GM18508 (cell line): ENCODE data around the gene IGSF3.

Experiments used
- ATAC-seq: cut with Tn5 transposase; IDR thresholded peaks from one replicate; pipeline ENCODE4 v1.9.1; 2021; ENCODE audit warnings: moderate number of reproducible peaks; ENCODE audit not compliant: insufficient read depth, unreplicated experiment

The IGSF3 gene

DNA sequence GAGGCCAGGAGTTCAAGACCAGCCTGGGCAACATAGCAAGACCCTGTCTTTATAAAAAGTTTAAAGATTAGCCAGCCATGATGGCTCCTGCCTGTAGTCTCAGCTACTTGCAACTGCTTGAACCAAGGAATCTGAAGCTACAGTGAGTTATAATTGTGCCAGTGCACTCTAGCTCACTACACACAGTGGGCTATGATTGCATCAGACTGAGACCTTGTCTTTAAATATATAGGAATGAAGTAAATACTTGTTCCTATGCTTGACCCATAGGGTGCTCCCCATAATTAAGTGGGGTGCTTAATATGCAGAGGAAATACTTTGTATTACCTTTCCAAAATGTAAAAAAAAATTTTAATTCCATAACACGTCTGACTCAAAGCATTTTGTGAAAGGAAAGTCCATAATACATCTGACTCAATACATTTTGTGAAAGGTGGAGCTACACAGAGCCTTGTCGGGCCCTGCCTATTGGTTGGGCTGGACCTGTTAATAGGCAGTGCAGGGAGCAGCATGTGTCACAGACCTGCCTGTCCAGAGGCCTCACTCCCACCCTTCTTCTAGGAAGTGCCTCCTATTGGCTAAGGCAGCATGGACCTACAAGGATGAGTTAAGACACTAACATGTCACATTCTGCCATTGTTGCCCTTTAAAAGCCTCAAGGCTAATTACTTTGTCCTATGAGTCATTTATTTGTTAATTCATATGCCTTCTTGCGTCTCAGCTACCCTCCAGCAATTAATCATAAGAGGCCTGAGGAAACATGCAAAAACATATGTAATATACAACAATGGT lies 130.3 kb downstream of the IGSF3 start:
- no peak for ATAC-seq

DNA sequence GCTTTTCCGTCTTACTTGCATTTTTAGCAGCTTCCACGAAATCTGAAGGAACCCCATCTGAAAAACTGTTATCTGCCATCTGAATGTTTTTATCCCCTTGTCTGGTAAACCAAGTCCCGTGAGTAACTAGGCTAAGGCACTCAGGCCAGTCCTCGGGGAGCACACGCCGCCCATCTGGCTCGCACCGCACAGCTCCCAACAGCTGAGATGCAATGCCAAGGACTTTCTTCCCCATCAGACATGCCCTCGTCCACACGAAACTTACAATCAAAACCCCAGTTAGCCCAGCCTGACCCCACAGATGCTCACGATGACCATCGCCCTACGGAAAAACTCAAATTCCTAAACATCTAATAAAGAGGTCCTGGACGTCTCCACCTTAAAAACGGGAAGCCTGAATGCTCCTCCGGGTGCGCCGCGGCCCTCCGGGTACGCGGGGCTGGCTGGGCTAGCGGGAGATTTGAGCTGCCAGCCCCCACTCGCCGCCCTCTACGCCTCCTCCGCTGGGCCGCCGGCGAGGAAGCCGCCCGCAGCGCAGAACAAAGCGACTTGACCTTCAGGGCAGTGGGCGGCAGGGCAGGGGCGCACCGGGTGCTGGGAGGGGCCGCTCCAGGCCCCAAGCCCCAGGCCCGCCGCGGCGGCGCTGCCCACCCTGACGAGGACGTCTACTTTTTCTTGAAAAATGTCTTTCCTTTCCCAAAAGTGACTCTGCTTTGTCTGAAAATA lies 133.4 kb downstream of the IGSF3 start:
- no peak for ATAC-seq

DNA sequence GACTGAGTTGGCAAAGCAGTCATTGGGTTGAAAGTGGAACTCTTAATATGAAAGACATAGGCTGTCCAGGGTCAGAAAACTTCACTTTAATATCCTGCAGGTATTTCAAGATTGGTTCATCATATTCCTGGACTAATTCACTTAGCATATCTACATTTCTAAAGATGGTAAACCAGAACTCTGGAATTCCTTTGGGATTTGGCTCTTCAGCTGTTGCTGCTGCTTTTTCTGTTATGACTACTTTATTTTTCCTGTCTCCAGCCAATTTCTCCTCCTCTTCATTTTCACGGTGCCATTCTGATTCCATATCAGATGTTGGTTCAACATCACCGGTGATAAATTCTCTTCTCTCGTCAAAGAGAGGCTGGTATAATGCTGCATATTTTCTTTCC lies 134.1 kb downstream of the IGSF3 start:
- no peak for ATAC-seq

DNA sequence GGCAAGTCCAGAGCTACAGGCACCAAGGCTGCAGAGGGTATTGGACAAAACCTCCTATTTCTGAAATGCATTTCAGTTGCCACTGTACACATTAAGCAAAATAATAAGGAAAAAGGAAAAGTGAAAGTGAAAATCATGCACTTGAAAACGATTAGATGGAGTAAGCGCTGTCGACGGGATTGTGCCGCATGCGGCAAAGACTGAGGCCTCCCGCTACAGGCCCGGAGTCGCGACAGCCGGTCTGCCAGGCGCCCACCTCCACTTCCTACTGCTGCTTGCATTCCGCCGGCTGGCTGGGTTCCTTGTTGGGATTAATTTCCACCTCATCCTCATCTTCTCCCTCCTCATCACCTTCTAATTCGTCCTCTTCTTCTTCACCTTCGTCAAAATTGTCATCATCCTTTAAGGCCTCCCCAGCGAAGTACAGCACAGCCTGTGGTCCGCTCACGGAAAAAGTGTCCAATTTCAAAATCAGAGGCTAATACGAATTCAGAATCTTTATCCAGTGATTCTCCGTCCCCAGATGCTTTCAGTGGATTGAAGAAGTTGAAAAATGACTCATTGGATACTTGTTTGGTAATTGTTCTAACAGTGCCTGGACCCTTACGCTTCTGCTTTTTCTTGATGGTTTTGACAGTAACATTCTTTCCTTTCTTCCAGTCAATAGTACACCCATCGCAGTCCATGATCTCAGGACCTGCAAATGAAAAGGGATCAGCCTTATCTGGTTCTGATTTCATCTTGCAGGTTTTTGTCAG lies 134.7 kb downstream of the IGSF3 start:
- ATAC-seq, result no peak

DNA sequence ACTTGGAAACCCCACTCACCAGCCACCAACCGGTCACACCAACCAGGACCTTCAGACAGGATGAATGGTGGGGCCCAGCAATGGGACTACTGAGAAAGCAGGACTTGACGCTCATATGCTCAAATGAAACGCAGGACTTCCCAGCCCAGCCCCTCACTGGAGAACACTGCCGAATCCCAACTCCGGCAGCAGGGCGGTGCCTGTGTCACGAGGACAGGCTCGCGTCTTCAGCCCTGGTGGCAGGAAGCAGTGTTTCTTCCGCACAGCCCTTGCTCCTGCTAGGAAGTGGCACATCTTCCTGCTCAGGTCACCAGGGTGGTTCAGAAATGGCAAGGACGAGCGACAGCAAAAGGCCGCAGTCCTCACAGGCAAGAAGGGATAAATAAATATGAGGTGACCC lies 135.6 kb downstream of the IGSF3 start:
- no peak for ATAC-seq

DNA sequence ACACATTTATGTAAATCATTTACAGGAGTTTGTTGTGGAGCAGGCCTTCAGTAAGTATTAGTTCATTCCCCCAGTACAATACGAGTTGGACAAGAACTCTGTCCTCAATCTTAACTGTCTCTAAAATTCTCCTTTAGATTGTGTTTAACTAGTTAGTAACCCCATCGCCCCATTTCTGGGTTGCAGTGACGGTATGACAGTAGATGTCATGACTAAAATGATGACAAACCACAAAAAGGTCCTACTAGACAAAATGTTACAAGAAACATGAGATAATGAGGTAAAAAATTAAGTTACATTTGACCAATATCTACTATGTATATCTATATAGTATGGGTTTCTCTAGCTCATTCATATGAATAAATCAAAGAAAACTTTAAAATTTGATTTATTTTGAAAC lies 137.9 kb downstream of the IGSF3 start:
- ATAC-seq, result no peak

DNA sequence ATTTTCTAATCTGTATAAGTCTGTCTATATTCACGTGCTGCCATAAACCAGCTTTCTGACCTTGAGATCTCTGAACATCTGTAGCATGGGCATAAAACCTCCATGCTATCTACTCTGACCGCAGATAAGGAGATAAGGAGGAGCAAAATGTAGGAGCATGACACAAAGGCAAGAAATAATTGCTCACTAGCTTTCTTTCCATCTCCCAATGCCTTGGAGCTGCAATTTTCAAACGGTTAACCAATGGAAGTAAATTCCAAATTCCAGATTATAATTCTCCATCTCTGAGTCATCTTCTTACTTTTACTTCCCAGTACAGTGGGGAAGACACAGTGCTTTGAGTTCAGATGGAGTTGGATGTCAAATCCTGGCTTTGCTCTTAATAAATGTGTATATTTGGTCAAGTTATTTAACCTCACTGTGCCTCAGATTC lies 138.3 kb downstream of the IGSF3 start:
- no peak for ATAC-seq

DNA sequence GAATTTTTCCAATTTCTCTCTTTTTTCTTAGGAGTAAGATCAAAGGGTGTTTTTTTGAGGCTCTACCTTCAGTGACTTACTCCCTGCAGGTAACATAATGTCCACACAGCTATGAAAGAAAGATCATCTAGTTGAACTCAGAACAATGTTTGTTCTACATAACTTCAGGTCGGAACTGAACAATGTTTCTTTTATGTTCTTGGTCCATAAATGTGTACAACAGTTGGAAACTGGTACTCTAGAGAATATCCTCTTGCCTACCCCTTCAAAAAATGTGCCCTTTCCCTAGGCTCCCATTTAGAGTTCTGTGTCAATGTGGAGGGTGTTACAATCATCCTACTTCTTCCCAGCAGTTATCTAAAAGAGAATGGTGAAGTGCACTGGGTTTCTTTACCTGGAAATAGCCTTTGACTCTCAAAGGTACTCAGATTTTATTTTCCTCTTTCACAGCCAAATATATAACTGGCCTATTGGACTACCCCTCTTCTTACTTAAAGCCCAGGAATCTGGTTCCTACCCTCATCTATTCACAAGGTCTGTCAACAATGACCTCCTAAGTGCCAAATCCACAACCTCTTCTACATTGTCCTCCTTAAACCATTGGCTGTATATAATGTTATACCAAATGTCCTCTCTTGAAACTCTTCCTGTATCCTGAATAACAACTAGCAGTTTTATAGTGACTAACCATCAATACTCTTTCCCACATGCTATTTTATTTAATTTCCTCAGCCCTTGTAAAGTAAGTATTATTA lies 139.0 kb downstream of the IGSF3 start:
- ATAC-seq, result no peak

DNA sequence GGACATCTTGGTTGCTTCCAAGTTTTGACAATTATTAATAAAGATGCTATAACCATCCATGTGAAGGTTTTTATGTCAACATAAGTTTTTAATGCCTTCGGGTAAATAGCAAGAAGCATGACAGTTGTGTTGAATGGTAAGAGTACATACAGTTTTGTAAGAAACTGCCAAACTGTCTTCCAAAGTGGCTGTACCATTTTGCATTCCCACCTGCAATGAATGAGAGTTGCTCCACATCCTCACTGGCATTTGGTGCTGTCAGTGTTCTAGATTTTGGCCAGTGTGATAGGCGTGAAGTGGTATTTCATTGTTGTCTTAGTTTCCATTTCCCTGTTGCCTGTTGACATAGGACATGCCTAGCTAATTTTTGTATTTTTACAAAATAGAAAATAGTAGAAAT lies 142.1 kb downstream of the IGSF3 start:
- no peak for ATAC-seq
